Liver (tissue), 9 donors: ENCODE measurements around the gene EIF2A. TPM values are rescaled to one million over a fixed set of nuclear protein-coding genes. Genes with fewer than 3 reads are reported as not detected.
A peak's percentile ranks its signal among the peaks of the same experiment; 100 is the strongest.

Experiments used
- DNase-seq: peaks from one replicate; pipeline ENCODE4 v3.0.0-alpha.2; 2017; ENCODE audit warnings: low spot score
- H3K27ac ChIP-seq, 2 donors: one replicate each; pipeline ENCODE4 v1.7.0; 2013; ENCODE audit warnings: inconsistent platforms in 2 of 2, low read length in 2 of 2, control low read depth in 1 of 2, low read depth in 1 of 2, mild to moderate bottlenecking in 1 of 2
- H3K27me3 ChIP-seq, 4 donors: one replicate each; pipeline versions ENCODE4 v1.6.1 to v1.7.0; 2013; ENCODE audit warnings: low read length in 3 of 4, inconsistent platforms in 1 of 4, mild to moderate bottlenecking in 1 of 4, moderate library complexity in 1 of 4; ENCODE audit not compliant: control insufficient read depth in 4 of 4, insufficient read depth in 4 of 4
- H3K36me3 ChIP-seq, 4 donors: one replicate each; pipeline versions ENCODE4 v1.6.1 to v1.7.0; 2013; ENCODE audit warnings: low read length in 3 of 4, mild to moderate bottlenecking in 3 of 4, low read depth in 1 of 4, moderate library complexity in 1 of 4; ENCODE audit not compliant: control insufficient read depth in 4 of 4, insufficient read depth in 3 of 4
- H3K4me1 ChIP-seq, 4 donors: one replicate each; pipeline versions ENCODE4 v1.6.1 to v1.7.0; 2013; ENCODE audit warnings: low read length in 3 of 4, mild to moderate bottlenecking in 3 of 4, moderate library complexity in 1 of 4; ENCODE audit not compliant: control insufficient read depth in 4 of 4, insufficient read depth in 4 of 4
- H3K4me3 ChIP-seq, 3 donors: one replicate each; pipeline versions ENCODE4 v1.6.1 to v1.7.0; 2013; ENCODE audit warnings: low read length in 3 of 3, control low read depth in 1 of 3, low read depth in 1 of 3, mild to moderate bottlenecking in 1 of 3
- H3K9ac ChIP-seq, 2 donors: one replicate each; pipeline ENCODE4 v1.7.0; 2013; ENCODE audit warnings: low read length in 2 of 2, mild to moderate bottlenecking in 2 of 2, moderate library complexity in 2 of 2, control low read depth in 1 of 2, low read depth in 1 of 2
- H3K9me3 ChIP-seq, 4 donors: one replicate each; pipeline versions ENCODE4 v1.6.1 to v1.7.0; 2013; ENCODE audit warnings: low read length in 3 of 4; ENCODE audit not compliant: control insufficient read depth in 4 of 4
- EGR1 ChIP-seq, 2 donors: IDR thresholded peaks; 2 replicates each; pipeline ENCODE4 v1.6.1; 2016 to 2018; ENCODE audit warnings: antibody characterized with exemption in 2 of 2, low read depth in 2 of 2
- FOXA2 ChIP-seq: IDR thresholded peaks from 2 replicates; pipeline ENCODE4 v1.6.1; 2016; ENCODE audit warnings: antibody characterized with exemption
- GABPA ChIP-seq, 2 donors: IDR thresholded peaks in 1 of 2; conservative IDR thresholded peaks in 1 of 2; 2 replicates each; pipeline ENCODE4 v1.6.1; 2016; ENCODE audit warnings: antibody characterized with exemption in 2 of 2, mild to moderate bottlenecking in 1 of 2, moderate library complexity in 1 of 2
- NR2F2 ChIP-seq: IDR thresholded peaks from 2 replicates; pipeline ENCODE4 v1.6.1; 2016; ENCODE audit warnings: antibody characterized with exemption
- RAD21 ChIP-seq, 2 donors: IDR thresholded peaks; 2 replicates each; pipeline ENCODE4 v1.6.1; 2016; ENCODE audit warnings: antibody characterized with exemption in 2 of 2, mild to moderate bottlenecking in 2 of 2
- RXRA ChIP-seq, 2 donors: IDR thresholded peaks; 2 replicates each; pipeline ENCODE4 v1.6.1; 2017 to 2018; ENCODE audit warnings: antibody characterized with exemption in 2 of 2, mild to moderate bottlenecking in 1 of 2
- SP1 ChIP-seq: IDR thresholded peaks from 2 replicates; pipeline ENCODE4 v1.6.1; 2018; ENCODE audit warnings: antibody characterized with exemption, mild to moderate bottlenecking
- TAF1 ChIP-seq: conservative IDR thresholded peaks from 2 replicates; pipeline ENCODE4 v1.6.1; 2016; ENCODE audit warnings: antibody characterized with exemption, mild to moderate bottlenecking
- YY1 ChIP-seq: IDR thresholded peaks from 2 replicates; pipeline ENCODE4 v1.6.1; 2016; ENCODE audit warnings: antibody characterized with exemption, mild to moderate bottlenecking
- ZBTB33 ChIP-seq: IDR thresholded peaks from 2 replicates; pipeline ENCODE4 v1.6.1; 2016; ENCODE audit warnings: antibody characterized with exemption
- WGBS: extraction: QIAGEN DNeasy Blood & Tissue Kit; methylation state at CpG from one replicate; pipeline ENCODE4 v1.1.7; 2013; 5-methylcytosine and 5-hydroxymethylcytosine counted together
- polyA plus RNA-seq, 2 donors: library from polyadenylated mRNA; stranded (reverse) in 1 of 2; unstranded in 1 of 2; fragments of 200-250 nt in 1 of 2; fragments of >200 nt in 1 of 2; fragmentation: Nextera tagmentation in 1 of 2; extraction: Ambion mirVana in 1 of 2; gene quantifications; one replicate each; pipeline versions ENCODE4 v1.2.1 to v1.2.3, GENCODE V29; 2013 to 2015
- total RNA-seq, 2 donors: library from RNA; depleted of rRNA; stranded (reverse); fragments of >200 nt; gene quantifications; one replicate each; pipeline ENCODE4 v1.2.3, GENCODE V29; 2014
- donor health status: healthy.
- donor health status: healthy.
- donor health status: healthy.
- donor health status: healthy.
- donor health status: healthy.

The EIF2A gene
- total and polyA plus RNA-seq, 4 donors, result 23.6 to 104 (median 47.2) TPM

GRCh38 chr3:150564243-150564642, 17.7 kb downstream of the EIF2A start:
- no peak overlapping the region for H3K4me3 ChIP-seq
- H3K9me3 ChIP-seq, result no peaks in the 10 kb centered on the region
- WGBS, result 77% methylated on average over 2 of the region's 2 CpGs
- TF ChIP-seq RXRA (IDR thresholded peaks at IDR 0.05) (no peak), GABPA (IDR thresholded peaks at IDR 0.05 in 1 of 2, conservative IDR thresholded peaks at IDR 0.05 in 1 of 2) (no peak)
- no peak overlapping the region for H3K9ac ChIP-seq
- H3K27ac ChIP-seq, result no peak overlapping the region
- no peaks in the 10 kb centered on the region for H3K4me1 ChIP-seq
- DNase-seq, result no peak
- H3K36me3 ChIP-seq, result peaks cover 6 to 29% (median 20%) of the 10 kb centered on the region in 4 donors
- H3K27me3 ChIP-seq, result no peaks in the 10 kb centered on the region

GRCh38 chr3:150567328-150567727, 20.7 kb downstream of the EIF2A start:
- peaks cover 12 to 35% (median 27%) of the 10 kb centered on the region in 4 donors for H3K36me3 ChIP-seq

GRCh38 chr3:150577855-150578254, 31.3 kb downstream of the EIF2A start:
- Histone ChIP-seq H3K27ac (no peak overlapping the region), H3K9ac (no peak overlapping the region), H3K4me3 (no peak overlapping the region), H3K4me1 (no peaks in the 10 kb centered on the region), H3K9me3 (no peaks in the 10 kb centered on the region), H3K27me3 (no peaks in the 10 kb centered on the region), H3K36me3 (peaks cover 8 to 38% (median 24%) of the 10 kb centered on the region in 4 donors)
- no peak for DNase-seq
- TF ChIP-seq ZBTB33 (no peak), RAD21 (IDR thresholded peaks at IDR 0.05) (peak in 1 of 2 donors; percentile 21)
- WGBS, result 68% methylated on average over 1 of the region's 1 CpG

More at GRCh38 chr3:150567328-150567727, 20.7 kb downstream of the EIF2A start:
- Histone ChIP-seq H3K27me3 (no peaks in the 10 kb centered on the region), H3K4me3 (no peak overlapping the region), H3K27ac (no peak overlapping the region), H3K9me3 (no peaks in the 10 kb centered on the region), H3K9ac (no peak overlapping the region), H3K4me1 (no peaks in the 10 kb centered on the region)
- no peak for TF ChIP-seq ZBTB33
- TF ChIP-seq SP1, result no peak
- TF ChIP-seq NR2F2, result no peak
- TF ChIP-seq RAD21 (IDR thresholded peaks at IDR 0.05), result no peak
- TF ChIP-seq EGR1 (IDR thresholded peaks at IDR 0.05; ENCODE audit: low read depth in 2 of 2), result no peak
- TF ChIP-seq RXRA (IDR thresholded peaks at IDR 0.05), result no peak
- TF ChIP-seq TAF1, result no peak
- WGBS, result 98% methylated on average over 1 of the region's 1 CpG
- DNase-seq, result no peak

- H3K4me3 ChIP-seq, result no peak overlapping the region
- no peak for TF ChIP-seq FOXA2
- no peak for TF ChIP-seq YY1
- no peaks in the 10 kb centered on the region for H3K9me3 ChIP-seq
- peaks cover 7 to 48% (median 30%) of the 10 kb centered on the region in 4 donors for H3K36me3 ChIP-seq
- no peak overlapping the region for H3K27ac ChIP-seq
- no peaks in the 10 kb centered on the region for H3K4me1 ChIP-seq
- H3K27me3 ChIP-seq, result no peaks in the 10 kb centered on the region
- no peak for DNase-seq
- H3K9ac ChIP-seq, result no peak overlapping the region
These were observed 34.6 kb downstream of the EIF2A start for GRCh38 chr3:150581174-150581573.
